ENCODE measurements around the gene KIAA1671. TPM values are rescaled to one million over a fixed set of nuclear protein-coding genes. Genes with fewer than 3 reads are reported as not detected.

KIAA1671 gene
- total and polyA plus RNA-seq, 2 of the 13 experiments (the other 11 are each of a cell fraction or from before 2014, with no cell fraction given): 13.5 to 13.6 TPM

DNA sequence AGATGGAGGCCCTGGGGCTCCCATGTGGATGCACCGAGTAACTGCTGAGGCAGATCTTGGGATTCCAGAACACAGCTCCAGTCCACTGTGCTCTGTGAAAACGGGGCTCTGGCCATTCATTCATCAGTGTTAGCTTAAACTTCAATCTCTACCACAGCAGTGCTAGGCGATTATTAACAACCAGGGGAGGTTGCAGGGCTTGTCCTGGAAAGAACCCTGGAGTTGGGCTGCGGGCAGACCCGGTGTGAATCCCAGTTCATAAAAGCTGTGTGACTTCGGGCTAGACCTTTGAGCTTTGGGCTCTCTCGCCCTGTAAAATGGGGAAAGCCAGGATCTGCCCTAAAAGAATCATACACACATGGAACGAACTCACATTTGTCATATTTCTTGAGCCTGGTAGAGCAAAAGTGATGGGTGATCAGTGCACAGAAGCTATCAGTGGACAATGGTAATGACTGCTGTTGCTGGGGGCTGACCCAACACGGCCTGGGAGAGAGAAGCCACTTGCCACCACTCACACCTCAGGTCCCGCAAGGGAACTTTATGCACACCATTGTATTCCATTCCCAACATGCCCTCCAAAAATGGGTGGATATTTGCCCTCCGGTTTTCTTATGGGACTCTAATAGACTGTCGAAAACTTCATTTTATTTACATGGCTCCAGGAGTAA lies 231.6 kb downstream of the KIAA1671 start (continued):
- TF ChIP-seq, protein P1, sequence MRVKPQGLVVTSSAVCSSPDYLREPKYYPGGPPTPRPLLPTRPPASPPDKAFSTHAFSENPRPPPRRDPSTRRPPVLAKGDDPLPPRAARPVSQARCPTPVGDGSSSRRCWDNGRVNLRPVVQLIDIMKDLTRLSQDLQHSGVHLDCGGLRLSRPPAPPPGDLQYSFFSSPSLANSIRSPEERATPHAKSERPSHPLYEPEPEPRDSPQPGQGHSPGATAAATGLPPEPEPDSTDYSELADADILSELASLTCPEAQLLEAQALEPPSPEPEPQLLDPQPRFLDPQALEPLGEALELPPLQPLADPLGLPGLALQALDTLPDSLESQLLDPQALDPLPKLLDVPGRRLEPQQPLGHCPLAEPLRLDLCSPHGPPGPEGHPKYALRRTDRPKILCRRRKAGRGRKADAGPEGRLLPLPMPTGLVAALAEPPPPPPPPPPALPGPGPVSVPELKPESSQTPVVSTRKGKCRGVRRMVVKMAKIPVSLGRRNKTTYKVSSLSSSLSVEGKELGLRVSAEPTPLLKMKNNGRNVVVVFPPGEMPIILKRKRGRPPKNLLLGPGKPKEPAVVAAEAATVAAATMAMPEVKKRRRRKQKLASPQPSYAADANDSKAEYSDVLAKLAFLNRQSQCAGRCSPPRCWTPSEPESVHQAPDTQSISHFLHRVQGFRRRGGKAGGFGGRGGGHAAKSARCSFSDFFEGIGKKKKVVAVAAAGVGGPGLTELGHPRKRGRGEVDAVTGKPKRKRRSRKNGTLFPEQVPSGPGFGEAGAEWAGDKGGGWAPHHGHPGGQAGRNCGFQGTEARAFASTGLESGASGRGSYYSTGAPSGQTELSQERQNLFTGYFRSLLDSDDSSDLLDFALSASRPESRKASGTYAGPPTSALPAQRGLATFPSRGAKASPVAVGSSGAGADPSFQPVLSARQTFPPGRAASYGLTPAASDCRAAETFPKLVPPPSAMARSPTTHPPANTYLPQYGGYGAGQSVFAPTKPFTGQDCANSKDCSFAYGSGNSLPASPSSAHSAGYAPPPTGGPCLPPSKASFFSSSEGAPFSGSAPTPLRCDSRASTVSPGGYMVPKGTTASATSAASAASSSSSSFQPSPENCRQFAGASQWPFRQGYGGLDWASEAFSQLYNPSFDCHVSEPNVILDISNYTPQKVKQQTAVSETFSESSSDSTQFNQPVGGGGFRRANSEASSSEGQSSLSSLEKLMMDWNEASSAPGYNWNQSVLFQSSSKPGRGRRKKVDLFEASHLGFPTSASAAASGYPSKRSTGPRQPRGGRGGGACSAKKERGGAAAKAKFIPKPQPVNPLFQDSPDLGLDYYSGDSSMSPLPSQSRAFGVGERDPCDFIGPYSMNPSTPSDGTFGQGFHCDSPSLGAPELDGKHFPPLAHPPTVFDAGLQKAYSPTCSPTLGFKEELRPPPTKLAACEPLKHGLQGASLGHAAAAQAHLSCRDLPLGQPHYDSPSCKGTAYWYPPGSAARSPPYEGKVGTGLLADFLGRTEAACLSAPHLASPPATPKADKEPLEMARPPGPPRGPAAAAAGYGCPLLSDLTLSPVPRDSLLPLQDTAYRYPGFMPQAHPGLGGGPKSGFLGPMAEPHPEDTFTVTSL (CRISPR knock-in tag; IDR thresholded peaks at IDR 0.05; ENCODE audit: borderline replicate concordance): no peak
- TF ChIP-seq, protein P2, sequence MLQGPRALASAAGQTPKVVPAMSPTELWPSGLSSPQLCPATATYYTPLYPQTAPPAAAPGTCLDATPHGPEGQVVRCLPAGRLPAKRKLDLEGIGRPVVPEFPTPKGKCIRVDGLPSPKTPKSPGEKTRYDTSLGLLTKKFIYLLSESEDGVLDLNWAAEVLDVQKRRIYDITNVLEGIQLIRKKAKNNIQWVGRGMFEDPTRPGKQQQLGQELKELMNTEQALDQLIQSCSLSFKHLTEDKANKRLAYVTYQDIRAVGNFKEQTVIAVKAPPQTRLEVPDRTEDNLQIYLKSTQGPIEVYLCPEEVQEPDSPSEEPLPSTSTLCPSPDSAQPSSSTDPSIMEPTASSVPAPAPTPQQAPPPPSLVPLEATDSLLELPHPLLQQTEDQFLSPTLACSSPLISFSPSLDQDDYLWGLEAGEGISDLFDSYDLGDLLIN (CRISPR knock-in tag; IDR thresholded peaks at IDR 0.05; ENCODE audit: borderline replicate concordance): no peak
- TF ChIP-seq IRX3 (CRISPR knock-in tag; IDR thresholded peaks at IDR 0.05; ENCODE audit: borderline replicate concordance, low read depth) (no peak), SOX6 (IDR thresholded peaks at IDR 0.05) (no peak), SOX6 (CRISPR knock-in tag; IDR thresholded peaks at IDR 0.05) (no peak), NR3C1 (CRISPR knock-in tag; IDR thresholded peaks at IDR 0.05) (no peak), HNF4G (IDR thresholded peaks at IDR 0.05; ENCODE audit: borderline replicate concordance, low read depth, low read length) (peak; percentile 79), HNF4G (CRISPR knock-in tag; IDR thresholded peaks at IDR 0.05; ENCODE audit: borderline replicate concordance, low read depth) (no peak), PCBP2 (optimal IDR thresholded peaks at IDR 0.05; ENCODE audit: low read depth, low read length, poor library complexity, severe bottlenecking) (no peak), RBAK (CRISPR knock-in tag; IDR thresholded peaks at IDR 0.05) (no peak), ZNF143 (CRISPR knock-in tag; IDR thresholded peaks at IDR 0.05) (no peak), NFYB (CRISPR knock-in tag; IDR thresholded peaks at IDR 0.05) (no peak), ZBTB3 (CRISPR knock-in tag; IDR thresholded peaks at IDR 0.05; ENCODE audit: borderline replicate concordance, low read depth) (no peak), XBP1 (CRISPR knock-in tag; IDR thresholded peaks at IDR 0.05) (no peak), EP300 (IDR thresholded peaks at IDR 0.05; ENCODE audit: low read depth in 2 of 2, low read length in 2 of 2) (peak in 1 of 2 experiments; percentile 41; a peak in 1 of 4 replicates), EP300 (CRISPR knock-in tag; IDR thresholded peaks at IDR 0.05; ENCODE audit: borderline replicate concordance) (no peak), ZNF543 (CRISPR knock-in tag; IDR thresholded peaks at IDR 0.05) (no peak), TARDBP (CRISPR knock-in tag; IDR thresholded peaks at IDR 0.05) (no peak)
- TF ChIP-seq, protein P3, sequence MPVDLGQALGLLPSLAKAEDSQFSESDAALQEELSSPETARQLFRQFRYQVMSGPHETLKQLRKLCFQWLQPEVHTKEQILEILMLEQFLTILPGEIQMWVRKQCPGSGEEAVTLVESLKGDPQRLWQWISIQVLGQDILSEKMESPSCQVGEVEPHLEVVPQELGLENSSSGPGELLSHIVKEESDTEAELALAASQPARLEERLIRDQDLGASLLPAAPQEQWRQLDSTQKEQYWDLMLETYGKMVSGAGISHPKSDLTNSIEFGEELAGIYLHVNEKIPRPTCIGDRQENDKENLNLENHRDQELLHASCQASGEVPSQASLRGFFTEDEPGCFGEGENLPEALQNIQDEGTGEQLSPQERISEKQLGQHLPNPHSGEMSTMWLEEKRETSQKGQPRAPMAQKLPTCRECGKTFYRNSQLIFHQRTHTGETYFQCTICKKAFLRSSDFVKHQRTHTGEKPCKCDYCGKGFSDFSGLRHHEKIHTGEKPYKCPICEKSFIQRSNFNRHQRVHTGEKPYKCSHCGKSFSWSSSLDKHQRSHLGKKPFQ (CRISPR knock-in tag; IDR thresholded peaks at IDR 0.05; ENCODE audit: insufficient replicate concordance): peak; percentile 99
- TF ChIP-seq, protein P4, sequence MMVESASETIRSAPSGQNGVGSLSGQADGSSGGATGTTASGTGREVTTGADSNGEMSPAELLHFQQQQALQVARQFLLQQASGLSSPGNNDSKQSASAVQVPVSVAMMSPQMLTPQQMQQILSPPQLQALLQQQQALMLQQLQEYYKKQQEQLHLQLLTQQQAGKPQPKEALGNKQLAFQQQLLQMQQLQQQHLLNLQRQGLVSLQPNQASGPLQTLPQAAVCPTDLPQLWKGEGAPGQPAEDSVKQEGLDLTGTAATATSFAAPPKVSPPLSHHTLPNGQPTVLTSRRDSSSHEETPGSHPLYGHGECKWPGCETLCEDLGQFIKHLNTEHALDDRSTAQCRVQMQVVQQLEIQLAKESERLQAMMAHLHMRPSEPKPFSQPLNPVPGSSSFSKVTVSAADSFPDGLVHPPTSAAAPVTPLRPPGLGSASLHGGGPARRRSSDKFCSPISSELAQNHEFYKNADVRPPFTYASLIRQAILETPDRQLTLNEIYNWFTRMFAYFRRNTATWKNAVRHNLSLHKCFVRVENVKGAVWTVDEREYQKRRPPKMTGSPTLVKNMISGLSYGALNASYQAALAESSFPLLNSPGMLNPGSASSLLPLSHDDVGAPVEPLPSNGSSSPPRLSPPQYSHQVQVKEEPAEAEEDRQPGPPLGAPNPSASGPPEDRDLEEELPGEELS (CRISPR knock-in tag; IDR thresholded peaks at IDR 0.05): no peak
